Measurements from ENCODE around the gene RANGRF.

The RANGRF gene

DNA sequence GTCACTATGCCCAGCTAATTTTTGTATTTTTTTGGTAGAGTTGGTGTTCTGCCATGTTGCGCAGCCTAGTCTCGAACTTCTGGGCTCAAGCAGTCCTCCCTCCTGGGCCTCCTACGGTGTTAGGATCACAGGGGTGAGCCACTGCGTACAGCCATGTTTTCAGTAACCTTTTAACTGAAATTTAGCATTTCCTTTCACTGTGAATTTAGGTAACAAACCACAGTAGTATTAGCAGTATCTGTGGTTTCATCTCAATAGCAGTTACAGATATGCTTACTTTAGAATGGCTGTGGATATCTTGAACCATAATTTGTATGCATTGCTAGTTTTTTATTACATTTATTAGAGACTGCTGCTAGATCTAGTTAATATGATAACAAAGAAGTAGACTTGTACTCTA, 4.3 kb upstream of the RANGRF start:
- TF ChIP-seq, protein P1, sequence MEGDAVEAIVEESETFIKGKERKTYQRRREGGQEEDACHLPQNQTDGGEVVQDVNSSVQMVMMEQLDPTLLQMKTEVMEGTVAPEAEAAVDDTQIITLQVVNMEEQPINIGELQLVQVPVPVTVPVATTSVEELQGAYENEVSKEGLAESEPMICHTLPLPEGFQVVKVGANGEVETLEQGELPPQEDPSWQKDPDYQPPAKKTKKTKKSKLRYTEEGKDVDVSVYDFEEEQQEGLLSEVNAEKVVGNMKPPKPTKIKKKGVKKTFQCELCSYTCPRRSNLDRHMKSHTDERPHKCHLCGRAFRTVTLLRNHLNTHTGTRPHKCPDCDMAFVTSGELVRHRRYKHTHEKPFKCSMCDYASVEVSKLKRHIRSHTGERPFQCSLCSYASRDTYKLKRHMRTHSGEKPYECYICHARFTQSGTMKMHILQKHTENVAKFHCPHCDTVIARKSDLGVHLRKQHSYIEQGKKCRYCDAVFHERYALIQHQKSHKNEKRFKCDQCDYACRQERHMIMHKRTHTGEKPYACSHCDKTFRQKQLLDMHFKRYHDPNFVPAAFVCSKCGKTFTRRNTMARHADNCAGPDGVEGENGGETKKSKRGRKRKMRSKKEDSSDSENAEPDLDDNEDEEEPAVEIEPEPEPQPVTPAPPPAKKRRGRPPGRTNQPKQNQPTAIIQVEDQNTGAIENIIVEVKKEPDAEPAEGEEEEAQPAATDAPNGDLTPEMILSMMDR (conservative IDR thresholded peaks at IDR 0.05; ENCODE audit: low read depth), result no peak
- H3K27ac ChIP-seq, result no peak overlapping the region
- no peak for DNase-seq (ENCODE audit: low spot score)
- ChIA-PET CTCF (interaction anchor here (0.6 kb wide), 3 partner anchors 49 to 100 kb away, joined by 3 read pairs; no protein-coding TSS in a partner anchor), POLR2A (ENCODE audit: low non-redundant PET) (interaction anchor here (0.8 kb wide), 1 partner anchor 11 kb away, joined by 4 read pairs; the partner anchor contains the start of gene SLC25A35)

DNA sequence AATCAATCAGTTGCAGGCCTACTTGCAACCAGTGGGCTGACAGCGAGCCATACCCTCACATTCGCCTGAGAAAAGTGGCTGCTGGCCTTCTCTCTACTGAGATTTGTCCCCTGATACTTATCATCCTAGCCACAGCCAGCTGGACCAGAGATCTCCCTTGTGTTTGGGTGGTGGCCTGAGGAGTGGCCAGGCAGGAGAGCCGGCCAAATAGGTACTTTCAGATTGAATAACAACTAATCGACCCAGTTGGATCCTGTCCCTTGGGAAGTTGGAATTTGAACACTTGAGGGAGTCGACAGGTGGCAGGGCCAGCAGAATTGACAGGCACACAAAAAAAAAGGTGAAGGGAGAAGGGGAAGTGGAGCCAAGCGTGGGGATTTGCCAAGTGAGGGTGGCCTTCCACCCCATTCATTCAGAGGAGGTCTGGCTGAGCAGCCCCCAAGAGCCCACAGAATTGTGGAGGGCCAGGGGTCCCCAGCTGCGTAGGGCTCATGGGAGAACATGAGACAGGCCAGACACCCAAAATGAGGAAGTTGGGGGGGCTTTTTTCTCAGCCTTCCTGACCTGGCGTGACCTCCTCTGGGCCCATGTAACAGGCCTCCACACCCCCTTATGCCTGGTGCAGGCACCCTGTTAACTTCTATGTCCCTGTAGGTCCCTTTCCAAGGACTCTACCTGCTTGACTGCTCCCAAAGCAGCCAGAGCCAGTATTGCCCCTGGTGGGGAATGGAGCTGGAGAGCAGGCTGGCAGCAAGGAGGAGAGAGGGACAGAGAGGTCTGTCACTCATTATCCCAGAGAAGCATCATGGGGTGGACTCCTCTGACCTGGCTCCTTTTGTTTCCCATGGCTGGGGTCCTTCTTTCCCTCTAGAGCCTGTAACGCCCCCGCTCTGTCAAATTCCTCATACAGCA, 2.9 kb upstream of the RANGRF start:
- ChIA-PET CTCF (interaction anchor here (0.6 kb wide), 1 partner anchor 303 kb away, joined by 3 read pairs; no protein-coding TSS in a partner anchor), POLR2A (ENCODE audit: low non-redundant PET) (no interaction called here)
- no peak for DNase-seq (ENCODE audit: low spot score)
- TF ChIP-seq, protein P1 (conservative IDR thresholded peaks at IDR 0.05; ENCODE audit: low read depth), result no peak
- no peak overlapping the region for H3K27ac ChIP-seq

DNA sequence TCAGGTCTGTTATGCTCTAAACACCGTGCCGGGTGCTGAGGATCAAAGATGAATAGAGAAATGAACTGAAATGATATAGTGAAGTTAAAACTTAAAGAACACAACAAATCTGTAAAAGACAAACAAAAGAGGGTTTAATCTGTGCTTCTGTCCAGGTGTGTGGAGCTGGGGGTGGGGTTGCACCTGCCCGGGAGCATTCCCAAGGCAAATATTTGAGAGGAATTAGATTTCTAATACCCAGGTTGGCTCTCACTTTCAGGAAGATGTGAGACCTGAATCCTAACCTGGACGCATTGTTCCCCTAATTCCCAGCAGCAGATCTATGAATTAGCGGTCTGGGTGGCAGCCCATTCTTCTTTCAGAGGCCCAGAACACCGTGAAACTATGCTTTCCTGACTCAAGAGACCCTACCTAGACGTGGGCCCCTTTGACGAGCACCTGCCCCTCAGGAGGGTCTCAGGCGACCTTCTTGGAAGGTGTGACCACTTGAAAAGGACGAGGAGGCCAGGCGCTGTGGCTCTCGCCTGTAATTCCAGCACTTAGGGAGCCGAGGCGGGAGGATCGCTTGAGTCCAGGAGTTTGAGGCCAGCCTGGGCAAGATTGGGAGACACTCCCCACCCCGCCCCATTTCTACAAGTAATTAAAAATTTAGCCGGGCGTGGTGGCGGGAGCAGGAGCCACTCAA, 677 bp upstream of the RANGRF start:
- CTCF ChIA-PET, result no interaction called here
- H3K27ac ChIP-seq, result peak overlapping the region; percentile 84
- POLR2A ChIA-PET (ENCODE audit: low non-redundant PET), result no interaction called here
- TF ChIP-seq, protein P1 (conservative IDR thresholded peaks at IDR 0.05; ENCODE audit: low read depth), result no peak
- no peak for DNase-seq (ENCODE audit: low spot score)

DNA sequence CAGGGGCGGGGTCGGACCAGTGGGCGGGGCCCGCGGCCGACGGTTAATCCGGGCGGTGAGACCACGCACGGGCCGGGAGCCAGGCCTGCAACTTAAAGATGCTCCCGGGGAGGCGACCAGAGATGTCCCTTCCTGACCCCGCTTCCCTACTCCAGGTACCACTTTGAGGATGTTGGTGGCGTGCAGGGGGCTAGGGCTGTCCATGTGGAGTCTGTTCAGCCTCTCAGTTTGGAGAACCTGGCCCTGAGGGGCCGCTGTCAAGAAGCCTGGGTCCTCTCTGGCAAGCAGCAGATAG, 580 bp downstream of the RANGRF start:
- CTCF ChIA-PET, result interaction anchor here (0.7 kb wide), 1 partner anchor 27 kb away, joined by 3 read pairs; no protein-coding TSS in a partner anchor
- peak overlapping the region; percentile 84 for H3K27ac ChIP-seq
- POLR2A ChIA-PET (ENCODE audit: low non-redundant PET), result interaction anchor here (0.8 to 1.1 kb wide), 2 partner anchors 36 to 40 kb away, joined by 3 to 8 read pairs; partner anchors contain the start of gene PFAS
- no peak for DNase-seq (ENCODE audit: low spot score)
- TF ChIP-seq, protein P1 (conservative IDR thresholded peaks at IDR 0.05; ENCODE audit: low read depth), result no peak

DNA sequence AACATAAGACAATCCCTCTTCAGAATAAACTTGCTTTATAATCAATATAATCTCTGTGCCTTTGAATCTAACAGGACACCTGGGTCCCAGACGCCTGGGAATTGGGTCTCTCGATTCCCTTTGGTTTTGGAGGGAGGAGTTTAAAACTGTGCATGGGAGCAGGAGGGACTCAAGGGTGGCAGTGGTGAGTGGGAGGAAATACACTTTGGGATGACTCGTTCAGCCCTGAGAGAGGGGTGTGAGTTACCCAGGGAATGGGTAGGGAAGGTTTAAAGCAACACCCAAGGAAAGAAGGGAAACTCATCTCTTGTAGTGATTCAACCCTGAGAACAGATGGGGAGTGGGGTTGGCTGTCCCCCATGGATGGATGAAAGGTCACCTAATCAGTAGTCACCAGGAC, 1.6 kb downstream of the RANGRF start:
- no peak for DNase-seq (ENCODE audit: low spot score)
- TF ChIP-seq, protein P1 (conservative IDR thresholded peaks at IDR 0.05; ENCODE audit: low read depth), result no peak
- peak overlapping the region; percentile 84 for H3K27ac ChIP-seq
- POLR2A ChIA-PET (ENCODE audit: low non-redundant PET), result no interaction called here
- CTCF ChIA-PET, result no interaction called here

DNA sequence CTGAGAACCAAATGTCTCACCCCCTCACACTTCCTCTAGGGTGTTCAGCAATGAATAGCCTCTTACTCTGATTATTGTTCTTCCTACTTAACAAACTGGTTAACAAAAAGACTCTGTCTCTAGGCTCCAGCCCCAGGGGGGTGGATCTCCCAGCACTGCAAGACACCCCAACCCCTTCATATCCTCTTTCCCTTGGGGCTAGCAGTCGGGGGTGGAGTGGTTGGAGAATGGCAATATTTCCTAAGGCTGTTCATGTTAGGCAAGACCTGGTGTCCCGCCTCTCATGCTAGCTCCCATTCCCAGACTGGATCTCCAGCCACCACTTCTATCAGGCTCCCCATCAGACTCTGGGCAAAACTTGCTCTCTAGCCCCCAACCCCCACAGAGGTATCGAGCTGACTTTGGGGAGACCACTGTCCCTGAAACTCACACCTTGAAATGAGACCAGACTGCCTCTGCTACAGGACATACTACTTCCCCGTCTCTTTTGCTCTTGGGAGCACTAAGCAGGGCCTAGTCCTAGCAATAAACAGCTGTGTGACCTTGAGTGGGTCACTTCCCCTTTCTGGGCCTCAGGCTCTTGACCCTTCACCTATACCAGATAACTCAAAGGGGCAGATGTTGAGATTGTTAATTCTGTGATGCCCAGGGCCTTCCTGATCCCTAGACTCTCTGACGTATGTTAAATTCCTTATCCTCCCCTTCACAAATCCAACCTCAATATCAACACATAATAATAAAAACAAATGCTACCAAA, 4.3 kb downstream of the RANGRF start:
- DNase-seq (ENCODE audit: low spot score), result no peak
- TF ChIP-seq, protein P1 (conservative IDR thresholded peaks at IDR 0.05; ENCODE audit: low read depth), result no peak
- CTCF ChIA-PET, result interaction anchor here (0.7 kb wide), 1 partner anchor 238 kb away, joined by 4 read pairs; no protein-coding TSS in a partner anchor
- POLR2A ChIA-PET (ENCODE audit: low non-redundant PET), result interaction anchor here (0.7 kb wide), 1 partner anchor 71 kb away, joined by 4 read pairs; no protein-coding TSS in a partner anchor
- H3K27ac ChIP-seq, result peak overlapping the region; percentile 57
